Transverse colon (tissue), 4 donors: ENCODE data around the gene VWCE. TPM values are rescaled to one million over a fixed set of nuclear protein-coding genes. Genes with fewer than 3 reads are reported as not detected.

Source experiments
- total RNA-seq, 4 donors: library from RNA; depleted of rRNA; stranded (reverse); fragments of >200 nt; gene quantifications; one replicate each; pipeline ENCODE4 v1.1.0, GENCODE V29; 2016

Gene VWCE
- total RNA-seq, 4 donors from 2014 or later, result 0.16 to 2.2 (median 0.41) TPM; not detected in 1

Other genes with a start within 250 kb of the VWCE start
- gene CD5, start 192.8 kb downstream of the VWCE start, total RNA-seq, result 1 to 10 TPM in 3 of 4 donors, not detected in 1; 1.6 to 7.5 (median 3.7) TPM
- 10 to 100 TPM in 3 of 4 donors, 1 to 10 TPM in 1; 8.6 to 23.3 (median 20.5) TPM for gene VPS37C, start 133.9 kb downstream of the VWCE start, total RNA-seq
- 10 to 100 TPM in 1 of 4 donors, 1 to 10 TPM in 1, not detected in 2; 1.5 to 20.1 TPM for gene PGA3, start 91.8 kb downstream of the VWCE start, total RNA-seq
- gene PGA4, start 73.0 kb downstream of the VWCE start, total RNA-seq, result 10 to 100 TPM in 1 of 4 donors, 1 to 10 TPM in 1, not detected in 2; 1.6 to 25.4 TPM
- 10 to 100 TPM in 1 of 4 donors, under 1 TPM in 1, not detected in 2; 0.55 to 15.0 TPM for gene PGA5, start 54.1 kb downstream of the VWCE start, total RNA-seq
- gene DDB1, start 37.8 kb upstream of the VWCE start, total RNA-seq, result 100 to 1,000 TPM; 105 to 127 (median 123) TPM
- gene TKFC, start 37.9 kb upstream of the VWCE start, total RNA-seq, result 100 to 1,000 TPM in 1 of 4 donors, 10 to 100 TPM in 3; 32.9 to 103 (median 40.4) TPM
- gene CYB561A3, start 66.6 kb upstream of the VWCE start, total RNA-seq, result 100 to 1,000 TPM in 2 of 4 donors, 10 to 100 TPM in 2; 68.1 to 157 (median 93.6) TPM
- 10 to 100 TPM; 27.9 to 51.6 (median 35.6) TPM for gene TMEM138, start 67.1 kb upstream of the VWCE start, total RNA-seq
- gene TMEM216, start 97.3 kb upstream of the VWCE start, total RNA-seq, result 10 to 100 TPM in 3 of 4 donors, 1 to 10 TPM in 1; 1.9 to 32.8 (median 14.6) TPM
- 10 to 100 TPM; 43.6 to 65.1 (median 53.7) TPM for gene CPSF7, start 134.7 kb upstream of the VWCE start, total RNA-seq
- gene SDHAF2, start 134.8 kb upstream of the VWCE start, total RNA-seq, result 100 to 1,000 TPM in 1 of 4 donors, 10 to 100 TPM in 3; 65.8 to 122 (median 81.4) TPM
- 1 to 10 TPM in 1 of 4 donors, under 1 TPM in 2, not detected in 1; 0.32 to 1.1 (median 0.60) TPM for gene LRRC10B, start 213.4 kb upstream of the VWCE start, total RNA-seq